LNCAP (cell line): ENCODE data around the gene GALNT13.

Experiments used
- TF ChIP-seq, protein P1 (sequence below): fragments of 450-650 bp; IDR thresholded peaks from 2 replicates; pipeline ENCODE4 v1.5.1; 2017; ENCODE audit warnings: mild to moderate bottlenecking

Gene GALNT13

DNA sequence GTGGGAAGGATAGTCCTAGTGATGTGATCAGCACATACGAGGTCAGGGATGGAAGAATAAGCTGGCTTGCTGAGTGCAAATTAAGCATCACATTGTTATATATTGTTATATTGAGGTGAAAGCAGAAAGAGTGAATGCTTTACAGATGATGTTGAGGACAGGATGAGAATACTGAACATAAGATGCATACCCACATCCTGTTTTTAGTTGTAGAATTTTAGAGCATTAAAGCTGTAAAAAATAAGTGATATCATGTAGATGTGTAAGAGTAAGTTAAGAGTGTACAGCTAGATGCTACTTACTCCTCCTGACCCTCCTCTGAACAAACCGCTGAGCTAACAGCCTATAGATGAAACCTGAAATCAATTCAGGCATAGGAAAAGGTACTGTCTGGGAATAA is 555.7 kb downstream of the GALNT13 start:
- TF ChIP-seq, protein P1, sequence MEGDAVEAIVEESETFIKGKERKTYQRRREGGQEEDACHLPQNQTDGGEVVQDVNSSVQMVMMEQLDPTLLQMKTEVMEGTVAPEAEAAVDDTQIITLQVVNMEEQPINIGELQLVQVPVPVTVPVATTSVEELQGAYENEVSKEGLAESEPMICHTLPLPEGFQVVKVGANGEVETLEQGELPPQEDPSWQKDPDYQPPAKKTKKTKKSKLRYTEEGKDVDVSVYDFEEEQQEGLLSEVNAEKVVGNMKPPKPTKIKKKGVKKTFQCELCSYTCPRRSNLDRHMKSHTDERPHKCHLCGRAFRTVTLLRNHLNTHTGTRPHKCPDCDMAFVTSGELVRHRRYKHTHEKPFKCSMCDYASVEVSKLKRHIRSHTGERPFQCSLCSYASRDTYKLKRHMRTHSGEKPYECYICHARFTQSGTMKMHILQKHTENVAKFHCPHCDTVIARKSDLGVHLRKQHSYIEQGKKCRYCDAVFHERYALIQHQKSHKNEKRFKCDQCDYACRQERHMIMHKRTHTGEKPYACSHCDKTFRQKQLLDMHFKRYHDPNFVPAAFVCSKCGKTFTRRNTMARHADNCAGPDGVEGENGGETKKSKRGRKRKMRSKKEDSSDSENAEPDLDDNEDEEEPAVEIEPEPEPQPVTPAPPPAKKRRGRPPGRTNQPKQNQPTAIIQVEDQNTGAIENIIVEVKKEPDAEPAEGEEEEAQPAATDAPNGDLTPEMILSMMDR: no peak

DNA sequence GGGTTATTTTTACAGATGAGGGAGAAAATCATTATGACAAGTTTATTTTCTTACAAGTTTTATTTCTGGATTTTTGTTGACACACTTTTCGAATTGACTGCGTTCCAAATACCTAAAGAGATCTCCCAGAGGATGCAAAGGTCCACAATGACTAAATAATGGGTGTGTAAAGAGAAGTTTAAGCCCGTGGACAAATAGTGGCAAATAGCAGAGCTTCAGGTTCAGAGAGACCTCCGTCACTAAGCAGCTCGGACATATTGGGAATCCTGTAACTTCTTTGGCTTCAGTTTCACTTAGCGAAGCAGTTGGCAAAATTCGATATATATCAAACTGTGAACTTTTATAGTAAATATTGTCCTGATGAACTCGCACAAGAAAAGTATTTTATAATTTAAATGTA is 556.3 kb downstream of the GALNT13 start:
- TF ChIP-seq, protein P1: no peak

DNA sequence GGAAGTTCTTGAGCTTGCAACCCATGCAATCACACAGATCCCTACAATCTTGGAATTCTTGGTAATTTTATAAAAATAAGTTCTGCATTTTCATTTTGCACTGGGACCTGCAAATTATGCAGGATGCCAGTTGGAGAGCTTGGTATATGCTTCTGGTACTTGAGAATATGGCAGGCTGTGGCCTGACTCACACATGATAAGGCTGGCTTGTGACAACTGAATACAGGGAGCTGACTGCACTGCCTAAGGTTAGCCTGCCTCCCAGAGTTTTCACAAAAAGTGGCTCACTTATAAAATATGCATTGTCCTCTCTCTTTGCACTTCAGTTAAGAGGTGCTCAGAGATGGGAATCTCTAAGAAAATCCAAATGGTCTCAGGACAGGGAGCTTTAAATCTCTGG is 561.3 kb downstream of the GALNT13 start:
- TF ChIP-seq, protein P1: no peak

GRCh38 chr2:154437104-154437503 is 565.4 kb downstream of the GALNT13 start:
- TF ChIP-seq, protein P1: no peak

- TF ChIP-seq, protein P1: peak; percentile 65
Observed at GRCh38 chr2:154439156-154439555, 567.4 kb downstream of the GALNT13 start.

- TF ChIP-seq, protein P1: no peak
Observed at GRCh38 chr2:154443919-154444318, 572.2 kb downstream of the GALNT13 start.

- TF ChIP-seq, protein P1: no peak
Observed at GRCh38 chr2:154446324-154446723, 574.6 kb downstream of the GALNT13 start.

- TF ChIP-seq, protein P1: no peak
Observed at GRCh38 chr2:154447727-154448418, 576.2 kb downstream of the GALNT13 start.
